Mesenchymal stem cell (in vitro differentiated cells and primary cell): ENCODE measurements around the gene MSL3B.
"Not testable (repeated sequence)": the region's sequence is repeated elsewhere in the genome, so short reads cannot be mapped to it uniquely, and the experiment has no call there.

ENCODE experiments used
- DNase-seq: peaks from one replicate; pipeline ENCODE4 v3.0.0-alpha.2; 2013
- H2AFZ ChIP-seq: one replicate; pipeline ENCODE4 v1.6.1; 2013; ENCODE audit warnings: low read depth, mild to moderate bottlenecking, control low read depth, inconsistent platforms, low read length, moderate library complexity
- H2AK5ac ChIP-seq: 2 replicates; pipeline ENCODE4 v1.6.1; 2013; ENCODE audit warnings: low read length, moderate library complexity, mild to moderate bottlenecking, inconsistent platforms; ENCODE audit not compliant: severe bottlenecking
- H2BK120ac ChIP-seq: one replicate; pipeline ENCODE4 v1.6.1; 2013; ENCODE audit warnings: low read depth, mild to moderate bottlenecking, inconsistent platforms, low read length, moderate library complexity
- H2BK12ac ChIP-seq, 2 experiments: one replicate each; pipeline ENCODE4 v1.6.1; 2013; ENCODE audit warnings: inconsistent platforms in 2 of 2, low read length in 2 of 2, mild to moderate bottlenecking in 2 of 2, moderate library complexity in 2 of 2, control low read depth in 1 of 2
- H2BK15ac ChIP-seq: one replicate; pipeline ENCODE4 v1.6.1; 2013; ENCODE audit warnings: mild to moderate bottlenecking, low read depth, inconsistent platforms; ENCODE audit not compliant: poor library complexity, severe bottlenecking
- H2BK5ac ChIP-seq: 2 replicates; pipeline ENCODE4 v1.6.1; 2013; ENCODE audit warnings: low read depth, mild to moderate bottlenecking, low read length, control low read depth, inconsistent platforms; ENCODE audit not compliant: poor library complexity, severe bottlenecking
- H3K14ac ChIP-seq, 2 experiments: one replicate each; pipeline ENCODE4 v1.6.1; 2013; ENCODE audit warnings: inconsistent platforms in 2 of 2, low read length in 2 of 2, control low read depth in 1 of 2, mild to moderate bottlenecking in 1 of 2, moderate library complexity in 1 of 2
- H3K18ac ChIP-seq, 2 experiments: one replicate each; pipeline ENCODE4 v1.6.1; 2013; ENCODE audit warnings: inconsistent platforms in 2 of 2, low read length in 2 of 2, control low read depth in 1 of 2, low read depth in 1 of 2, mild to moderate bottlenecking in 1 of 2
- H3K23ac ChIP-seq, 2 experiments: one replicate each; pipeline ENCODE4 v1.6.1; 2013; ENCODE audit warnings: inconsistent platforms in 2 of 2, low read length in 2 of 2, mild to moderate bottlenecking in 2 of 2, moderate library complexity in 2 of 2, control low read depth in 1 of 2
- H3K27ac ChIP-seq: 2 replicates; pipeline ENCODE4 v1.5.1; 2013; ENCODE audit warnings: mild to moderate bottlenecking, moderate library complexity, low read length, control low read depth, inconsistent platforms; ENCODE audit not compliant: poor library complexity, severe bottlenecking
- H3K27me3 ChIP-seq, 2 experiments: 2 replicates each; pipeline versions ENCODE4 v1.6.1 to v1.7.0; 2013; ENCODE audit warnings: low read length in 2 of 2, mild to moderate bottlenecking in 2 of 2, moderate library complexity in 2 of 2, control low read depth in 1 of 2, inconsistent platforms in 1 of 2; ENCODE audit not compliant: control insufficient read depth in 1 of 2, insufficient read depth in 1 of 2
- H3K36me3 ChIP-seq, 2 experiments: 2 replicates each; pipeline versions ENCODE4 v1.6.1 to v1.7.0; 2013; ENCODE audit warnings: low read length in 2 of 2, control low read depth in 1 of 2, inconsistent platforms in 1 of 2, low read depth in 1 of 2, mild to moderate bottlenecking in 1 of 2; ENCODE audit not compliant: insufficient read depth in 2 of 2, control insufficient read depth in 1 of 2
- H3K4ac ChIP-seq, 2 experiments: one replicate each; pipeline ENCODE4 v1.6.1; 2013; ENCODE audit warnings: inconsistent platforms in 2 of 2, low read length in 2 of 2, mild to moderate bottlenecking in 2 of 2, moderate library complexity in 2 of 2, control low read depth in 1 of 2, low read depth in 1 of 2
- H3K4me1 ChIP-seq: 2 replicates; pipeline ENCODE4 v1.6.1; 2013; ENCODE audit warnings: low read depth, low read length, control low read depth; ENCODE audit not compliant: control insufficient read depth, insufficient read depth
- H3K4me2 ChIP-seq: 2 replicates; pipeline ENCODE4 v1.6.1; 2013; ENCODE audit warnings: low read length, mild to moderate bottlenecking, inconsistent platforms; ENCODE audit not compliant: poor library complexity, severe bottlenecking
- H3K4me3 ChIP-seq, 2 experiments: 2 replicates each; pipeline versions ENCODE4 v1.5.1 to v1.7.0; 2013; ENCODE audit warnings: low read length in 2 of 2, mild to moderate bottlenecking in 2 of 2, control low read depth in 1 of 2, low read depth in 1 of 2; ENCODE audit not compliant: insufficient read depth in 1 of 2
- H3K79me1 ChIP-seq: replicated peaks from 2 replicates; pipeline ENCODE4 v1.6.1; 2013; ENCODE audit warnings: mild to moderate bottlenecking, control low read depth, low read length, inconsistent platforms; ENCODE audit not compliant: poor library complexity, severe bottlenecking
- H3K9ac ChIP-seq: 2 replicates; pipeline ENCODE4 v1.7.0; 2013; ENCODE audit warnings: mild to moderate bottlenecking, low read length, moderate library complexity
- H3K9me3 ChIP-seq: 2 replicates; pipeline ENCODE4 v1.7.0; 2013; ENCODE audit warnings: mild to moderate bottlenecking, low read length; ENCODE audit not compliant: control insufficient read depth
- H4K8ac ChIP-seq: one replicate; pipeline ENCODE4 v1.6.1; 2013; ENCODE audit warnings: inconsistent platforms, mild to moderate bottlenecking, low read length, moderate library complexity
- H4K91ac ChIP-seq: one replicate; pipeline ENCODE4 v1.6.1; 2013; ENCODE audit warnings: mild to moderate bottlenecking, low read length, inconsistent platforms
- WGBS: methylation state at CpG from one replicate; pipeline ENCODE4 v1.1.7; 2013; ENCODE audit warnings: mixed read lengths; 5-methylcytosine and 5-hydroxymethylcytosine counted together

MSL3B gene

DNA sequence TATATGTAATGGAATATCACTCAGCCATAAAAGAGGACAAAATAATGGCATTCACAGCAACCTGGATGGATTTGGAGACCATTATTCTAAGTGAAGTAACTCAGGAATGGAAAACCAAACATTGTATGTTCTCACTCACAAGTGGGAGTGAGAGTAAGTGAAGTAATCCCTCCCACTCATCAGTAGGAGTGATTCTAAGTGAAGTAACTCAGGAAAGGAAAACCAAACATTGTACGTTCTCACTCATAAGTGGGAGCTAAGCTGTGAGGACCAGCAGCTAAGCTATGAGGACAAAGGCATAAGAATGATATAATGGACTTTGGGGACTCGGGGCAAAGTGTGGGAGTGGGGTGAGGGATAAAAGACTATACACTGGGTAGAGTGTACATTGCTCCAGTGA lies 28.1 kb upstream of the MSL3B start:
- H3K27ac ChIP-seq, result not testable (repeated sequence)

GRCh38 chr2:233892793-233893192 lies 24.6 kb upstream of the MSL3B start:
- Histone ChIP-seq H2AFZ (no peak overlapping the region), H2AK5ac (no peak overlapping the region), H3K23ac (no peak overlapping the region), H3K18ac (no peak overlapping the region), H4K91ac (no peak overlapping the region), H3K4me1 (no peaks in the 10 kb centered on the region), H3K14ac (no peak overlapping the region), H3K27ac (no peak overlapping the region), H3K27me3 (peaks cover 23 to 24% of the 10 kb centered on the region in 2 experiments), H3K4me2 (no peak overlapping the region), H3K4me3 (no peak overlapping the region), H3K36me3 (no peaks in the 10 kb centered on the region), H3K4ac (no peak overlapping the region), H3K79me1 (no peaks in the 10 kb centered on the region), H2BK120ac (no peak overlapping the region), H3K9me3 (peaks cover 4% of the 10 kb centered on the region), H2BK15ac (no peak overlapping the region), H2BK5ac (no peak overlapping the region), H2BK12ac (no peak overlapping the region), H4K8ac (no peak overlapping the region), H3K9ac (no peak overlapping the region)
- DNase-seq, result no peak
- 70% methylated on average over 2 of the region's 2 CpGs for WGBS

More for the DNA sequence above, 28.1 kb upstream of the MSL3B start:
- not testable (repeated sequence) for H3K14ac ChIP-seq, DNase-seq, H2BK15ac ChIP-seq, H3K9ac ChIP-seq, H3K4me1 ChIP-seq, H3K4me2 ChIP-seq, H2BK5ac ChIP-seq, H3K9me3 ChIP-seq, H3K18ac ChIP-seq, H3K36me3 ChIP-seq, H3K4ac ChIP-seq, H2BK12ac ChIP-seq, H4K8ac ChIP-seq, H3K23ac ChIP-seq, H2AK5ac ChIP-seq, H3K4me3 ChIP-seq, H3K79me1 ChIP-seq, H2BK120ac ChIP-seq, H2AFZ ChIP-seq, H4K91ac ChIP-seq
- 88% methylated on average over 2 of the region's 2 CpGs for WGBS
- peaks cover 32 to 34% of the 10 kb centered on the region in 2 experiments for H3K27me3 ChIP-seq

DNA sequence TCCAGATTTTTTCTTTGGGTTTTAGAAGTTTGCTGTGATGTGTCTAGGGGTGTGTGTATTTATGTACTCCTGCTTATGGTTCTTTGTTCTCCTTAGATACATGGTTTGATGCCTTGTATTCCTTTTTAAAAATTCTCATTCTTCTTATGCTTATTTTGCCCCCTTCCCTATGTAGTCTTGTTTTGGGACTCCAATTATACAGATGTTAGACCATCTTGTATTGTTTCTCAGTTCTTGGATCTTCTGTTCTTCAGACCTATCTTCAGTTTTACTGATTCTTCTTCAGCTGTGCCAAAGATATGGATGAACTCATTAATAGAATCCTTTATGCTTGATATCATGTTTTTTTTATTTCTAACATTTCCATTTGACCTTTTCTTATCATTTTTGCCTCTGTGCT lies 14.2 kb upstream of the MSL3B start:
- H3K9ac ChIP-seq, result no peak overlapping the region
- H2AK5ac ChIP-seq, result no peak overlapping the region
- no peak overlapping the region for H3K18ac ChIP-seq
- no peak overlapping the region for H2BK5ac ChIP-seq
- no peaks in the 10 kb centered on the region for H3K79me1 ChIP-seq
- H3K4me2 ChIP-seq, result no peak overlapping the region
- H2BK15ac ChIP-seq, result no peak overlapping the region
- no peak overlapping the region for H2BK12ac ChIP-seq
- H2AFZ ChIP-seq, result no peak overlapping the region
- no peak overlapping the region for H3K27ac ChIP-seq
- no peaks in the 10 kb centered on the region for H3K36me3 ChIP-seq
- H3K23ac ChIP-seq, result no peak overlapping the region
- no peak overlapping the region for H4K8ac ChIP-seq
- H3K4ac ChIP-seq, result no peak overlapping the region
- peaks cover 35% of the 10 kb centered on the region for H3K9me3 ChIP-seq
- no peak overlapping the region for H3K14ac ChIP-seq
- H3K4me3 ChIP-seq, result no peak overlapping the region
- DNase-seq, result peak; percentile 5
- no peaks in the 10 kb centered on the region for H3K4me1 ChIP-seq
- no peak overlapping the region for H4K91ac ChIP-seq
- no peak overlapping the region for H2BK120ac ChIP-seq
- H3K27me3 ChIP-seq, result peaks cover 0 to 10% of the 10 kb centered on the region in 2 experiments

DNA sequence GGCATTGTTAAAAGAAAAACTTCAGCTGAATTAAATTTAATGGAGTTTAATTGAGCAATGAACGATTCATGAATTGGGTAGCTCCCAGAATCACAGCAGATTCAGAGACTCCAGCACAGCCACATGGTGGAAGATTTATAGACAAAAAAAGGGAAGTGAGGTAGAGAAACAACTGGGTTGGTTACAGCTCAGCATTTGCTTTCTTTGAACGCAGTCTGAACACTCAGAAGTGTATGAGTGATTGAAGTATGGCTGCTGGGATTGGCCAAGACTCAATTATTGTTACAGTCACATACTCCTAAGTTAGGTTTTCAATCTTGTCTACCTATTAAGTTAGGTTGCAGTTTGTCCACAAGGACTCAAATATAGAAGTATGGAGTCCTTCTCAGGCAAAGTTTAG lies 3.9 kb upstream of the MSL3B start:
- H3K27ac ChIP-seq, result not testable (repeated sequence)

More for the DNA sequence above, 3.9 kb upstream of the MSL3B start:
- H3K4me1 ChIP-seq, H4K8ac ChIP-seq, H4K91ac ChIP-seq, H3K18ac ChIP-seq, H2BK15ac ChIP-seq, H2AFZ ChIP-seq, H3K79me1 ChIP-seq, H3K27me3 ChIP-seq, H3K4ac ChIP-seq, H3K23ac ChIP-seq, H3K9ac ChIP-seq, H2AK5ac ChIP-seq, H2BK120ac ChIP-seq, H2BK12ac ChIP-seq, H3K36me3 ChIP-seq, H2BK5ac ChIP-seq, H3K4me2 ChIP-seq, H3K14ac ChIP-seq, H3K4me3 ChIP-seq, DNase-seq: not testable (repeated sequence)
- WGBS, result 83% methylated on average over 1 of the region's 2 CpGs
- H3K9me3 ChIP-seq, result peaks cover 34% of the 10 kb centered on the region
